RCC 7860 (cell line): ENCODE measurements around the gene HSPA12B.

Source experiments
- DNase-seq: peaks from one replicate; pipeline ENCODE4 v3.0.0-alpha.2; 2015; ENCODE audit warnings: low spot score
- FAIRE-seq: peaks from 2 replicates; lab custom pipeline; 2012; peaks lifted over from hg19 to GRCh38; lab: Jason Lieb, UNC

Gene HSPA12B

GRCh38 chr20:3800878-3801260 lies 68.4 kb downstream of the HSPA12B start:
- FAIRE-seq: no peak
- no peak for DNase-seq

- DNase-seq (no peak), FAIRE-seq (no peak)
Observed at GRCh38 chr20:3801299-3801698, 68.8 kb downstream of the HSPA12B start.

- no peak for FAIRE-seq
- DNase-seq: no peak
Observed at GRCh38 chr20:3801846-3802245, 69.4 kb downstream of the HSPA12B start.
